Measurements from ENCODE around the gene VPS72. TPM values are rescaled to one million over a fixed set of nuclear protein-coding genes. Genes with fewer than 3 reads are reported as not detected.
A peak's percentile ranks its signal among the peaks of the same experiment; 100 is the strongest.

The VPS72 gene
- total and polyA plus RNA-seq, 2 of the 13 experiments (the other 11 are each of a cell fraction or from before 2014, with no cell fraction given): 33.7 to 34.5 TPM

GRCh38 chr1:151165738-151166504, 24.1 kb downstream of the VPS72 start, which contains the start of the genes LYSMD1 and SCNM1 (continued):
- no peak; the same call in 1 of the 2 replicates for TF ChIP-seq ZNF552 (CRISPR knock-in tag; IDR thresholded peaks at IDR 0.05; ENCODE audit: borderline replicate concordance)
- no peak for TF ChIP-seq ZNF530 (CRISPR knock-in tag; IDR thresholded peaks at IDR 0.05; ENCODE audit: low read depth)
- TF ChIP-seq HINFP (CRISPR knock-in tag; IDR thresholded peaks at IDR 0.05; ENCODE audit: low read depth): no peak
- no peak for TF ChIP-seq AGO1 (IDR thresholded peaks at IDR 0.05; ENCODE audit: low read depth, low read length, poor library complexity, severe bottlenecking)
- peak; percentile 93 for TF ChIP-seq PHF21A (CRISPR knock-in tag; IDR thresholded peaks at IDR 0.05)
- no peak for TF ChIP-seq ZNF768 (CRISPR knock-in tag; IDR thresholded peaks at IDR 0.05)
- TF ChIP-seq, protein P1, sequence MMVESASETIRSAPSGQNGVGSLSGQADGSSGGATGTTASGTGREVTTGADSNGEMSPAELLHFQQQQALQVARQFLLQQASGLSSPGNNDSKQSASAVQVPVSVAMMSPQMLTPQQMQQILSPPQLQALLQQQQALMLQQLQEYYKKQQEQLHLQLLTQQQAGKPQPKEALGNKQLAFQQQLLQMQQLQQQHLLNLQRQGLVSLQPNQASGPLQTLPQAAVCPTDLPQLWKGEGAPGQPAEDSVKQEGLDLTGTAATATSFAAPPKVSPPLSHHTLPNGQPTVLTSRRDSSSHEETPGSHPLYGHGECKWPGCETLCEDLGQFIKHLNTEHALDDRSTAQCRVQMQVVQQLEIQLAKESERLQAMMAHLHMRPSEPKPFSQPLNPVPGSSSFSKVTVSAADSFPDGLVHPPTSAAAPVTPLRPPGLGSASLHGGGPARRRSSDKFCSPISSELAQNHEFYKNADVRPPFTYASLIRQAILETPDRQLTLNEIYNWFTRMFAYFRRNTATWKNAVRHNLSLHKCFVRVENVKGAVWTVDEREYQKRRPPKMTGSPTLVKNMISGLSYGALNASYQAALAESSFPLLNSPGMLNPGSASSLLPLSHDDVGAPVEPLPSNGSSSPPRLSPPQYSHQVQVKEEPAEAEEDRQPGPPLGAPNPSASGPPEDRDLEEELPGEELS (CRISPR knock-in tag; IDR thresholded peaks at IDR 0.05): peak; percentile 69
- TF ChIP-seq CBFB (CRISPR knock-in tag; IDR thresholded peaks at IDR 0.05): peak; percentile 57
- no peak for TF ChIP-seq MAZ (IDR thresholded peaks at IDR 0.05; ENCODE audit: borderline replicate concordance, low read depth, low read length)
- peak; percentile 68 for TF ChIP-seq MAZ (CRISPR knock-in tag; IDR thresholded peaks at IDR 0.05; ENCODE audit: low read depth)
- no peak for TF ChIP-seq GATA4 (IDR thresholded peaks at IDR 0.05; ENCODE audit: borderline replicate concordance, low read depth)
- TF ChIP-seq ZNF703 (CRISPR knock-in tag; IDR thresholded peaks at IDR 0.05; ENCODE audit: borderline replicate concordance): no peak
- TF ChIP-seq BRD4 (CRISPR knock-in tag; IDR thresholded peaks at IDR 0.05): peak; percentile 47; the same call in 1 of the 2 replicates
- TF ChIP-seq ZNF10 (CRISPR knock-in tag; IDR thresholded peaks at IDR 0.05; ENCODE audit: borderline replicate concordance, low read depth): no peak
- peak; percentile 77; the same call in 1 of the 2 replicates for TF ChIP-seq ZNF205 (CRISPR knock-in tag; IDR thresholded peaks at IDR 0.05)
- TF ChIP-seq SOX6 (IDR thresholded peaks at IDR 0.05): no peak
- peak; percentile 68; the same call in 1 of the 2 replicates for TF ChIP-seq SOX6 (CRISPR knock-in tag; IDR thresholded peaks at IDR 0.05)
- TF ChIP-seq ZNF101 (CRISPR knock-in tag; IDR thresholded peaks at IDR 0.05; ENCODE audit: borderline replicate concordance, low read depth): no peak
- TF ChIP-seq CENPX (CRISPR knock-in tag; IDR thresholded peaks at IDR 0.05): no peak
- no peak; the same call in 1 of the 2 replicates for TF ChIP-seq ZNF614 (CRISPR knock-in tag; IDR thresholded peaks at IDR 0.05; ENCODE audit: borderline replicate concordance)
- peak; percentile 79 for TF ChIP-seq SP4 (CRISPR knock-in tag; IDR thresholded peaks at IDR 0.05)
- no peak for TF ChIP-seq ZNF564 (CRISPR knock-in tag; IDR thresholded peaks at IDR 0.05)
- peak; percentile 100 for TF ChIP-seq ELF1 (CRISPR knock-in tag; IDR thresholded peaks at IDR 0.05)
- peak; percentile 96 for TF ChIP-seq SUZ12 (IDR thresholded peaks at IDR 0.05; ENCODE audit: low read depth, low read length)
- 0 out of 2 replicates have a peak, but pooled peaks have one; percentile 41 for TF ChIP-seq ZNF557 (CRISPR knock-in tag; IDR thresholded peaks at IDR 0.05)
- peak; percentile 96; the same call in 1 of the 2 replicates for TF ChIP-seq HDAC1 (CRISPR knock-in tag; IDR thresholded peaks at IDR 0.05)
- no peak for TF ChIP-seq ZNF567 (CRISPR knock-in tag; IDR thresholded peaks at IDR 0.05; ENCODE audit: borderline replicate concordance)
- TF ChIP-seq ZNF20 (CRISPR knock-in tag; IDR thresholded peaks at IDR 0.05): no peak

Data from HepG2 (cell line).